GM13977 (cell line): ENCODE data around the gene XRCC5.
A peak's percentile ranks its signal among the peaks of the same experiment; 100 is the strongest.

Source experiments
- DNase-seq: peaks from one replicate; pipeline ENCODE4 v3.0.0; 2012; ENCODE audit warnings: low spot score
- CTCF ChIP-seq: IDR thresholded peaks from 2 replicates; pipeline ENCODE4 v1.5.1; 2012; ENCODE audit warnings: mild to moderate bottlenecking, control low read depth; ENCODE audit not compliant: insufficient read depth; ENCODE audit errors: extremely low read depth, missing control alignments
- in situ Hi-C: fragments of 300-500 bp; cut with MboI; formaldehyde crosslinking; loops from one replicate; pipeline ENCODE4 v1.12.0; 2022; ENCODE audit warnings: low sequenced_read_pairs, low pct_unique_long_range_greater_than_20kb, mixed read lengths, inconsistent platforms; ENCODE audit not compliant: unreplicated experiment

Gene XRCC5

GRCh38 chr2:216114714-216115531, 5.8 kb downstream of the XRCC5 start:
- TF ChIP-seq CTCF: peak; percentile 81
- in situ Hi-C loops: no loop called here
- peak; percentile 83 for DNase-seq

GRCh38 chr2:216116418-216116817, 7.3 kb downstream of the XRCC5 start:
- no peak for DNase-seq
- no peak for TF ChIP-seq CTCF
- in situ Hi-C loops: no loop called here

GRCh38 chr2:216117561-216118340, 8.6 kb downstream of the XRCC5 start:
- DNase-seq: no peak
- in situ Hi-C loops: no loop called here
- no peak for TF ChIP-seq CTCF

DNA sequence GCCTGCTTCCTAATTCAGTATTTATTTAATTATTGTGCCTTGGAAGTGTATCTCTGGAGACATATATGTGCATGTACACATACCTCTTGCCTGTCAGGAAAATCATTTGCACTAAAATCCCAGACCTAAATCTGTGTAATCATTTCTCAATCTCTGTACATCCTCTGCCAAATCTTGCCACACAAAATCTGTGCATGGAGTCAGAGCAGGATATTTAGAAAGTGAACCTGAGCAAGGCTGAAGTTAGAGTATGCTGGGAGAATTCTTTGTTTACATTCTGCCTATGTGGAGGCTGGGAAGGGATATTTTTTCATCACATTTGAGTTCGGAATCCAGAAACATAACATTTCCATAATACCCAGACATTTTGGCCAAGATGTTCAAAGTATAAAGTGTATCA, 9.3 kb downstream of the XRCC5 start:
- DNase-seq: no peak
- TF ChIP-seq CTCF: no peak
- in situ Hi-C loops: no loop called here

DNA sequence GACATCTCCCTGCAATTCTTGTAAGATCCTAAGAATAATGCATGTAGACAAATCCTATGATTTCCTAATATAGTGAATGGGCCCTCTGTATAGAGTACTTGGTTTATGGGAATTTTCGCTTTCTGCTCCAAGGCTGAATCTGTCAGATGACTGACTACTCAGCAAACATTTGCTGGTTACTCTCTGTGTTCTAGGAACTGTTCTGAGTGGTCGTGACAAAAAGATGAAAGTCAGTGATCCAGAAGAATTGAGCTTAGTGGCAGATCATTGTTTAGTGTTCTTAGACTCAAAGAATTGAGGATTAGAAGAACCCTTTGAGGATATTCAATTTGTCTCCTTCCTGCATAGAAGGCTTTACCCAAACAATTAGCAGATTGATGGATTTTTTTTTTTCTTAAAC, 10.0 kb downstream of the XRCC5 start:
- no peak for DNase-seq
- in situ Hi-C loops: no loop called here
- TF ChIP-seq CTCF: no peak

DNA sequence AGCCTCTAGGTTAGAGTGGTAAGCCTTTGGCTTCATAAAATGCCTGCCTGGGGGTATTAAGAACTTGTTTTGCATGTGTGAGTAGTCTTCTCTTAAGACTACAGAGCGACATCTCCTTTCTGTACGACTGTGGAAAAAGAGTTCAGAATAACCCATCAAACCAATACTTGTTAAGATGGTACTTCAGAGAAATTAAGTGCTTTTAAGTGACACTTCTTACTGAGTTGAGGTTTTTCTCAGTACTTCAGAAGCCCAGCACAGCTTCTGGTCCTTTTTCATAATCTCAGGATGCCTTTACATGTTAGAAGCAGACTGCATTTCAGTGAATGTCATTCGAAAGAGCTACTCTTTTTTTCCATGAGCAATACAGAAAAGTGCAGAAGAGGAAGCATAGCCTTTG, 10.8 kb downstream of the XRCC5 start:
- in situ Hi-C loops: no loop called here

More for the DNA sequence above, 10.8 kb downstream of the XRCC5 start:
- no peak for TF ChIP-seq CTCF
- no peak for DNase-seq
